Stimulated activated CD4-positive, alpha-beta T cell treated with anti-CD3 and anti-CD28 coated beads, TNF-alpha, amount 100 ng/mL, for 48 hours (primary cell): ENCODE results near the gene NAP1L5.

Source experiments
- DNase-seq, 3 donors: peaks; one replicate each; pipeline ENCODE4 v3.0.0-alpha.2; 2020; ENCODE audit warnings: low read depth in 3 of 3

NAP1L5 gene

DNA sequence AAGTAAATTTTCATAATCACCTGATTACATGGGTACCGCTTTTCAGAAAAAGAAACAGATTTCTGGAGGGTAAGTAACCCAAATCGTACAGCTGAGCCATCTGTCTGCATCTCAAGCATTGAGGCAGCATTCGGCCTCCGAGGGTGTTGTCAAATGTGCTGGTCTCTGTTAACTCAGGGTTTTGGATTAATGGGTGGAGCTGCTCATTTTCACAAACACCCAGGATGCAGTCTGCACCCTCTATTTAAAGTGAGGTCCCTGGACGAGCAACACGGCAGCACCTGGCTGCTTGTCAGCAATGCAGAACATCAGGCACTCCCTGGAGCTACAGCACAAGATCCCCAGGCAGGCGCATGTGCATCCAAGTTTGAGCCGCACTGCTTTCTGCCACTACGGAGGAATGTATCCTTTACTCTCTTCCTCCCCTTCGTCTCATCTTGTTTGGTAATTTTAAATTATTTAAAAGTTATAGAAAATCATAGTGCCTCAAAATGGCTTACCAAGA, 24.7 kb upstream of the NAP1L5 start:
- no peak for DNase-seq

DNA sequence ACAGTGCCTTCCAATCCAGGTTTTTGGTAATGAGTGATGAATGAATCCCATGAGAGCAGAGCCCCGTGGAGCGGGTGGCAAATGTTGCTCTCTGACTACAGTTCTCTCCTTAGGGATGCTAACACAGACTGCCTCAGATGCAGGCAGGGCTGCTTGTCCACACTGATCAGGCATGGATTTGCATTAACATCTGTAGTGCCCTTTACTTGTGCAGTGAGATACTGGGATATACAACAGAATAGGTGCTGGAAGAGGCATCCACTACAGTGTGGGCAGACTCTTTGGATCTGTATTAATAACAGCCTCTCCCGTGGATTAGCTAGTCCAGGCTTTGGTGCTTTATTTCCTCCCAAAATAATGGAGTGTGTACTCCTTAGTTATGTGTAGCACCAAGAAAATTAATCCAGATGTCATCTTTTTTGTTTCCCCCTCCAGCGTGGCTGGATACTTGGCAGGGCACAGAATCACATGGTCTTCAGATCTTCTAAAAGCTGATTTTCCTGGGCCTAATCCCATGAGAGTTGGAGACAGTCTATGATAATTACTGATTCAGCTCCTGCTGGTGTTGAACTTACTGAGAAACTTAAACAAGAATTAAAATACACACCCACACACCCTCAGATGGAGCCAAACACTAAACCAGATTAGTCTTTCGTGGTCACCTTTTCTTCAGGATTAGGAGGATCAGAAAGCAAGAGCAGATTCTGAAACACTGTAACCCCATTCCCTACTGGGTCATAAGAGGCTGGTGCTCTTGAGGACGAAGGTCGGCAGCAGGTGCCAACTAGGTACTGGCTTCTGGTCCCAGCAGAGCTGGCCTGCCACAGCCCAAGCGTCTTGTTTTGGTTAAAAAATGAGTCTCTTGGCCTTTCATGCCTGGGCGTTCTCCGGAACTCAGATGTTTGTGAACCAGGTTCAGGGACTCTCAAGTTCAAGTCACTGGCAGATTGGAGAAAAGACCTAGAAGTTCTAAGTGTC, 23.1 kb upstream of the NAP1L5 start:
- no peak for DNase-seq

GRCh38 chr4:88719381-88719780, 21.8 kb upstream of the NAP1L5 start:
- DNase-seq = no peak

GRCh38 chr4:88718098-88718497, 20.5 kb upstream of the NAP1L5 start:
- no peak for DNase-seq

- DNase-seq = no peak
Measured at GRCh38 chr4:88713782-88714181, 16.2 kb upstream of the NAP1L5 start.

GRCh38 chr4:88709989-88710388, 12.4 kb upstream of the NAP1L5 start:
- DNase-seq = no peak

GRCh38 chr4:88706574-88706973, 8.9 kb upstream of the NAP1L5 start:
- DNase-seq = no peak

- no peak for DNase-seq
Measured at GRCh38 chr4:88705805-88706492, 8.3 kb upstream of the NAP1L5 start.

GRCh38 chr4:88705223-88705622, 7.6 kb upstream of the NAP1L5 start:
- DNase-seq = no peak

- no peak for DNase-seq
Measured at GRCh38 chr4:88702782-88703181, 5.2 kb upstream of the NAP1L5 start.

- DNase-seq = no peak
Measured at GRCh38 chr4:88698519-88698918, 890 bp upstream of the NAP1L5 start.

GRCh38 chr4:88697141-88697540, 488 bp downstream of the NAP1L5 start:
- DNase-seq = no peak

GRCh38 chr4:88696630-88697029, 999 bp downstream of the NAP1L5 start:
- no peak for DNase-seq

GRCh38 chr4:88693792-88694191, 3.8 kb downstream of the NAP1L5 start:
- no peak for DNase-seq

DNA sequence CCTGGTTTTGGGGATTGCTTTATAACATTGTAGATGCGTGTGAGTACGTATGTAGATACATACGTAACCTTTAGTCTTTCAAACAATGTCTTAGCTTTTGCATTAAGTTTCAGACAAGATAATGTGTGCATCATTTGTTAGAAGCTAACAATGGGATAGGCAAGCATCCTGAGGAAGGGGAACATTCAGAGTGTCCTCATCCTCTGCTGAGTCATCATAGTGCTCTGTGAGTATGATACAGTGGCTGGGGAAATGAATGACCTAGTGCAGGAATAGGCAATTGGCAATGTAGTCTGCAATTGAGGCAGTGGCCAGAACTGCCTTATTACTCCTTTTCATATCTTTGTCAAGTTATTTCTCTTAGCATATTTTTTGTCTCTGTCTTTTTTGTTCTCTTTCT, 7.3 kb downstream of the NAP1L5 start:
- DNase-seq = no peak

- DNase-seq = no peak
Measured at GRCh38 chr4:88681209-88681608, 16.4 kb downstream of the NAP1L5 start.

GRCh38 chr4:88675543-88675942, 22.1 kb downstream of the NAP1L5 start:
- DNase-seq = no peak

- DNase-seq = no peak
Measured at GRCh38 chr4:88674979-88675378, 22.6 kb downstream of the NAP1L5 start.

DNA sequence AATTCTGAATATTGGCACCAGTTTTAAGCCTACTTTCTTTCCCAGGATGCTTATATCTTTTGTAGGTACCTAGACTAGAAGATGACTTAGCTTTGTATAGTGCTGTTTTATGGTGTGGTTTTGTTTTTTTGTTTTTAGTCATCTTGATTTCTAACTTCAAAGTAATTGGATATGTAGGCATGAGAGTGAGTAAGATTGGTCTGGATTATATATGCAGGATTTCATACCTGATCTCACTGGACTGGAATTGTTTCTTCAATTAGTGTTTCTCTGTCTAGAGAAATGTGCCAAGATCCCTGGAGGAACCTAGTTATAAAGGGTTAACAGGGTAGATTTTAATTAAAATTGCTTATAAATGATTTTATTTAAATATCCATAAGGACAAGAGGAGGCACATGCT, 23.1 kb downstream of the NAP1L5 start:
- no peak for DNase-seq

DNA sequence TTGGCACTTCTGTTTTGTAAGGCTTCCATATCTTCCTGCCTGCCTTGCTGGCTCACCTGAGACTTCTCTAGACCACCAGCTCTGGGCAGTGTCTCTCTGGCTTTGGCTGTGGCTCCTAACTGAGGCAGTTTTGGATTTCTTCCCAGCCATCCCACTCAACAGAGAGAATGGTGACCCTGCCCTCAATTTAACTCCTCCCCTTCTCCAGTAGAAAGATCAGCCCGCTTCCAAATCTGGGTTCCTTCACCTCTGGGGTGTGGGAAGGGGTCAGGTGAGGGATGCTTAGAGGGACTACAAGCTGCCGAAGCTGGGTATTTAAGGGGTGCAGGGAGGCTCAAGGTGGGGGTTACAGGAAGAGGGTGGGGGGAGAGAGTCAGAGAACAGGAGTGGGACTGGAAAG, 23.7 kb downstream of the NAP1L5 start:
- no peak for DNase-seq

DNA sequence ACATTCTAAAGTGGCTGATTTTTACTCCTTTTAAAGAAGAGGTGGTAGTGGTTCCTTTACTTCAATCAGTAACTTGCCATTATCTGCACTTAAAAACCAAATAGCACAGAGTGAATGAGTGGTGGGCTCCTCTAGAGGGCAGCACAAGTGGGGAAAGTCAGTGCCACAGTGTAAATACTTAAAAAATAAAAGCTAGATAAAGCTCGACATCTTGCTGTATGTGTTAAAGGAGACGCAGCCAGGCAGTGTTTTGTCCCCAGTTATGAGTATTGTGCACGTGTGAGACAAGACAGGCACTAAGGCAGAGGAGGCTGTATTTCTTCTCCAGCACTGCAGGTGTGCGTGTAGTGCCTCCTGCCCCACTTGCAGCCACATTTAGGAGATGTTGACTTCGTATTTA, 24.6 kb downstream of the NAP1L5 start:
- DNase-seq = no peak

- no peak for DNase-seq
Measured at GRCh38 chr4:88661739-88662138, 35.9 kb downstream of the NAP1L5 start.
